Prostate gland (tissue), 2 donors: ENCODE measurements around the gene KRTAP10-2.

Source experiments
- CTCF ChIP-seq, 4 experiments: fragments of 200-600 bp in 2 of 4; fragments of 450-650 bp in 2 of 4; sonication (generic) in 2 of 4; IDR thresholded peaks; 1 replicate in 3 of 4; 2 replicates in 1 of 4; pipeline ENCODE4 v1.5.1; 2016 to 2019; ENCODE audit warnings: antibody characterized with exemption in 4 of 4, mild to moderate bottlenecking in 2 of 4, moderate library complexity in 2 of 4
- POLR2A ChIP-seq: fragments of 450-650 bp; IDR thresholded peaks from one replicate; pipeline ENCODE4 v1.6.1; 2016; ENCODE audit warnings: antibody characterized with exemption, mild to moderate bottlenecking
- POLR2AphosphoS5 ChIP-seq: sonication (generic); formaldehyde crosslinking; IDR thresholded peaks from one replicate; pipeline ENCODE4 v1.6.1; 2017; ENCODE audit warnings: antibody characterized with exemption

- no peak for TF ChIP-seq POLR2A
- TF ChIP-seq CTCF (IDR thresholded peaks at IDR 0.05), result no peak
- no peak for TF ChIP-seq POLR2AphosphoS5
These were observed 21.8 kb upstream of the KRTAP10-2 start for GRCh38 chr21:44572959-44573583.
